GM18907 (cell line): ENCODE data around the gene TECTA.

Source experiments
- ATAC-seq: cut with Tn5 transposase; IDR thresholded peaks from one replicate; pipeline ENCODE4 v1.9.1; 2021; ENCODE audit warnings: mild to moderate bottlenecking, moderate library complexity; ENCODE audit not compliant: unreplicated experiment

Gene TECTA

GRCh38 chr11:121123496-121124069, 22.5 kb downstream of the TECTA start:
- no peak for ATAC-seq

- no peak for ATAC-seq
Measured at GRCh38 chr11:121127809-121128208, 26.8 kb downstream of the TECTA start.

GRCh38 chr11:121129362-121130340, 28.6 kb downstream of the TECTA start:
- ATAC-seq: no peak

- ATAC-seq: no peak
Measured at GRCh38 chr11:121131656-121132055, 30.6 kb downstream of the TECTA start.

- ATAC-seq: no peak
Measured at GRCh38 chr11:121132211-121132976, 31.4 kb downstream of the TECTA start.

GRCh38 chr11:121134741-121135312, 33.8 kb downstream of the TECTA start:
- no peak for ATAC-seq

- ATAC-seq: no peak
Measured at GRCh38 chr11:121137005-121137404, 36.0 kb downstream of the TECTA start.

GRCh38 chr11:121138259-121138658, 37.2 kb downstream of the TECTA start:
- ATAC-seq: no peak

GRCh38 chr11:121140369-121140768, 39.3 kb downstream of the TECTA start:
- no peak for ATAC-seq

GRCh38 chr11:121141066-121141465, 40.0 kb downstream of the TECTA start:
- no peak for ATAC-seq

- ATAC-seq: no peak
Measured at GRCh38 chr11:121143921-121144320, 42.9 kb downstream of the TECTA start.

- ATAC-seq: no peak
Measured at GRCh38 chr11:121144723-121145122, 43.7 kb downstream of the TECTA start.

GRCh38 chr11:121145826-121146225, 44.8 kb downstream of the TECTA start:
- ATAC-seq: no peak

- ATAC-seq: no peak
Measured at GRCh38 chr11:121149116-121149515, 48.1 kb downstream of the TECTA start.

- ATAC-seq: no peak
Measured at GRCh38 chr11:121151207-121151688, 50.2 kb downstream of the TECTA start.

- ATAC-seq: no peak
Measured at GRCh38 chr11:121152764-121153163, 51.7 kb downstream of the TECTA start.

GRCh38 chr11:121153472-121153871, 52.4 kb downstream of the TECTA start:
- ATAC-seq: no peak

GRCh38 chr11:121154486-121155314, 53.7 kb downstream of the TECTA start:
- no peak for ATAC-seq

GRCh38 chr11:121157756-121158155, 56.7 kb downstream of the TECTA start:
- no peak for ATAC-seq

- ATAC-seq: no peak
Measured at GRCh38 chr11:121159741-121160140, 58.7 kb downstream of the TECTA start.
